Measurements from ENCODE around the gene ATAT1. TPM values are rescaled to one million over a fixed set of nuclear protein-coding genes. Genes with fewer than 3 reads are reported as not detected.

Gene ATAT1
- total and polyA plus RNA-seq, 9 of the 15 experiments (the other 6 are each of a cell fraction or from before 2014, with no cell fraction given), result 0.65 to 5.8 (median 1.6) TPM

DNA sequence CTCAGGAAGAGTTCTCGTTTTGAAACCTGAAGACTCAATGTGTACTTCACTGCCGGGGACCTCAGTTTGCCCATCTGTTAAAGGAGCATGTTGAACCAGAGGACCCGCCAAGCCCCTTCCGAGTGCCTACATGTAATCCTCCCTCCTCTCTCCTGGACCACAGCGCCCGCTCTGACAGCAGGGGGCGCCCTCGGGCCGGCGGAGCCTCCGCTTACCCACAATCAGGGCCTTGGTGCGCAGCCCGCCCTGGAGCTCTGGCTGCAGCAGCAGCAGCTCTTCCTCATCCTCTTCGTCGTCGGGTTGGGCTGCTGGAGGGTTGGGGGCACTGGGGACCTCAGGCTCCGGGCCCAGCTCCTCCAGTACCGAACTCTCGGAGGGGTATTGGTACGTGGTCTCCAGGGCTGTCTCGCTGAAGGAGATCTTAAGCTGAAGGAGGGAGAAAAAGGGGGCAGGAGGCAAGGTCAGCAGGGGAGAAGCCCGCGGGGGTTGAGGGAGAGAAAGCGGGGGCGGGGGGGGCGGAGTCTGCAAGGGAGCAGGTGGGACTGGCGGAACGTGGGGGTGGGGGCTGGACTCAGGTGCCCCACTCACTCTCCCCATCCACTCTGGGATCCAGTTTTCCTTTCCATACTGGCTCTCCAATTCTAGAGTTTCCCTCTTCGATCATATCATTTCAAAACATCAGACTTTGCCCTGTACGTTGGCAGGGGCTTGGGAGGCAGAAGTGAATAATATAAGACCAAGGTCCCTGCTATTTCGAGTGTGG is 52.5 kb downstream of the ATAT1 start (continued):
- no peak for TF ChIP-seq CEBPZ (IDR thresholded peaks at IDR 0.05; ENCODE audit: borderline replicate concordance, low read depth, low read length)
- TF ChIP-seq KAT7 (CRISPR knock-in tag; IDR thresholded peaks at IDR 0.05; ENCODE audit: borderline replicate concordance), result no peak
- TF ChIP-seq, protein P1, sequence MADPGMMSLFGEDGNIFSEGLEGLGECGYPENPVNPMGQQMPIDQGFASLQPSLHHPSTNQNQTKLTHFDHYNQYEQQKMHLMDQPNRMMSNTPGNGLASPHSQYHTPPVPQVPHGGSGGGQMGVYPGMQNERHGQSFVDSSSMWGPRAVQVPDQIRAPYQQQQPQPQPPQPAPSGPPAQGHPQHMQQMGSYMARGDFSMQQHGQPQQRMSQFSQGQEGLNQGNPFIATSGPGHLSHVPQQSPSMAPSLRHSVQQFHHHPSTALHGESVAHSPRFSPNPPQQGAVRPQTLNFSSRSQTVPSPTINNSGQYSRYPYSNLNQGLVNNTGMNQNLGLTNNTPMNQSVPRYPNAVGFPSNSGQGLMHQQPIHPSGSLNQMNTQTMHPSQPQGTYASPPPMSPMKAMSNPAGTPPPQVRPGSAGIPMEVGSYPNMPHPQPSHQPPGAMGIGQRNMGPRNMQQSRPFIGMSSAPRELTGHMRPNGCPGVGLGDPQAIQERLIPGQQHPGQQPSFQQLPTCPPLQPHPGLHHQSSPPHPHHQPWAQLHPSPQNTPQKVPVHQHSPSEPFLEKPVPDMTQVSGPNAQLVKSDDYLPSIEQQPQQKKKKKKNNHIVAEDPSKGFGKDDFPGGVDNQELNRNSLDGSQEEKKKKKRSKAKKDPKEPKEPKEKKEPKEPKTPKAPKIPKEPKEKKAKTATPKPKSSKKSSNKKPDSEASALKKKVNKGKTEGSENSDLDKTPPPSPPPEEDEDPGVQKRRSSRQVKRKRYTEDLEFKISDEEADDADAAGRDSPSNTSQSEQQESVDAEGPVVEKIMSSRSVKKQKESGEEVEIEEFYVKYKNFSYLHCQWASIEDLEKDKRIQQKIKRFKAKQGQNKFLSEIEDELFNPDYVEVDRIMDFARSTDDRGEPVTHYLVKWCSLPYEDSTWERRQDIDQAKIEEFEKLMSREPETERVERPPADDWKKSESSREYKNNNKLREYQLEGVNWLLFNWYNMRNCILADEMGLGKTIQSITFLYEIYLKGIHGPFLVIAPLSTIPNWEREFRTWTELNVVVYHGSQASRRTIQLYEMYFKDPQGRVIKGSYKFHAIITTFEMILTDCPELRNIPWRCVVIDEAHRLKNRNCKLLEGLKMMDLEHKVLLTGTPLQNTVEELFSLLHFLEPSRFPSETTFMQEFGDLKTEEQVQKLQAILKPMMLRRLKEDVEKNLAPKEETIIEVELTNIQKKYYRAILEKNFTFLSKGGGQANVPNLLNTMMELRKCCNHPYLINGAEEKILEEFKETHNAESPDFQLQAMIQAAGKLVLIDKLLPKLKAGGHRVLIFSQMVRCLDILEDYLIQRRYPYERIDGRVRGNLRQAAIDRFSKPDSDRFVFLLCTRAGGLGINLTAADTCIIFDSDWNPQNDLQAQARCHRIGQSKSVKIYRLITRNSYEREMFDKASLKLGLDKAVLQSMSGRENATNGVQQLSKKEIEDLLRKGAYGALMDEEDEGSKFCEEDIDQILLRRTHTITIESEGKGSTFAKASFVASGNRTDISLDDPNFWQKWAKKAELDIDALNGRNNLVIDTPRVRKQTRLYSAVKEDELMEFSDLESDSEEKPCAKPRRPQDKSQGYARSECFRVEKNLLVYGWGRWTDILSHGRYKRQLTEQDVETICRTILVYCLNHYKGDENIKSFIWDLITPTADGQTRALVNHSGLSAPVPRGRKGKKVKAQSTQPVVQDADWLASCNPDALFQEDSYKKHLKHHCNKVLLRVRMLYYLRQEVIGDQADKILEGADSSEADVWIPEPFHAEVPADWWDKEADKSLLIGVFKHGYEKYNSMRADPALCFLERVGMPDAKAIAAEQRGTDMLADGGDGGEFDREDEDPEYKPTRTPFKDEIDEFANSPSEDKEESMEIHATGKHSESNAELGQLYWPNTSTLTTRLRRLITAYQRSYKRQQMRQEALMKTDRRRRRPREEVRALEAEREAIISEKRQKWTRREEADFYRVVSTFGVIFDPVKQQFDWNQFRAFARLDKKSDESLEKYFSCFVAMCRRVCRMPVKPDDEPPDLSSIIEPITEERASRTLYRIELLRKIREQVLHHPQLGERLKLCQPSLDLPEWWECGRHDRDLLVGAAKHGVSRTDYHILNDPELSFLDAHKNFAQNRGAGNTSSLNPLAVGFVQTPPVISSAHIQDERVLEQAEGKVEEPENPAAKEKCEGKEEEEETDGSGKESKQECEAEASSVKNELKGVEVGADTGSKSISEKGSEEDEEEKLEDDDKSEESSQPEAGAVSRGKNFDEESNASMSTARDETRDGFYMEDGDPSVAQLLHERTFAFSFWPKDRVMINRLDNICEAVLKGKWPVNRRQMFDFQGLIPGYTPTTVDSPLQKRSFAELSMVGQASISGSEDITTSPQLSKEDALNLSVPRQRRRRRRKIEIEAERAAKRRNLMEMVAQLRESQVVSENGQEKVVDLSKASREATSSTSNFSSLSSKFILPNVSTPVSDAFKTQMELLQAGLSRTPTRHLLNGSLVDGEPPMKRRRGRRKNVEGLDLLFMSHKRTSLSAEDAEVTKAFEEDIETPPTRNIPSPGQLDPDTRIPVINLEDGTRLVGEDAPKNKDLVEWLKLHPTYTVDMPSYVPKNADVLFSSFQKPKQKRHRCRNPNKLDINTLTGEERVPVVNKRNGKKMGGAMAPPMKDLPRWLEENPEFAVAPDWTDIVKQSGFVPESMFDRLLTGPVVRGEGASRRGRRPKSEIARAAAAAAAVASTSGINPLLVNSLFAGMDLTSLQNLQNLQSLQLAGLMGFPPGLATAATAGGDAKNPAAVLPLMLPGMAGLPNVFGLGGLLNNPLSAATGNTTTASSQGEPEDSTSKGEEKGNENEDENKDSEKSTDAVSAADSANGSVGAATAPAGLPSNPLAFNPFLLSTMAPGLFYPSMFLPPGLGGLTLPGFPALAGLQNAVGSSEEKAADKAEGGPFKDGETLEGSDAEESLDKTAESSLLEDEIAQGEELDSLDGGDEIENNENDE (IDR thresholded peaks at IDR 0.05; ENCODE audit: low read depth, low read length), result no peak
- TF ChIP-seq CC2D1A (IDR thresholded peaks at IDR 0.05), result peak; percentile 90; the same call in 1 of the 2 replicates
- TF ChIP-seq, protein P2, sequence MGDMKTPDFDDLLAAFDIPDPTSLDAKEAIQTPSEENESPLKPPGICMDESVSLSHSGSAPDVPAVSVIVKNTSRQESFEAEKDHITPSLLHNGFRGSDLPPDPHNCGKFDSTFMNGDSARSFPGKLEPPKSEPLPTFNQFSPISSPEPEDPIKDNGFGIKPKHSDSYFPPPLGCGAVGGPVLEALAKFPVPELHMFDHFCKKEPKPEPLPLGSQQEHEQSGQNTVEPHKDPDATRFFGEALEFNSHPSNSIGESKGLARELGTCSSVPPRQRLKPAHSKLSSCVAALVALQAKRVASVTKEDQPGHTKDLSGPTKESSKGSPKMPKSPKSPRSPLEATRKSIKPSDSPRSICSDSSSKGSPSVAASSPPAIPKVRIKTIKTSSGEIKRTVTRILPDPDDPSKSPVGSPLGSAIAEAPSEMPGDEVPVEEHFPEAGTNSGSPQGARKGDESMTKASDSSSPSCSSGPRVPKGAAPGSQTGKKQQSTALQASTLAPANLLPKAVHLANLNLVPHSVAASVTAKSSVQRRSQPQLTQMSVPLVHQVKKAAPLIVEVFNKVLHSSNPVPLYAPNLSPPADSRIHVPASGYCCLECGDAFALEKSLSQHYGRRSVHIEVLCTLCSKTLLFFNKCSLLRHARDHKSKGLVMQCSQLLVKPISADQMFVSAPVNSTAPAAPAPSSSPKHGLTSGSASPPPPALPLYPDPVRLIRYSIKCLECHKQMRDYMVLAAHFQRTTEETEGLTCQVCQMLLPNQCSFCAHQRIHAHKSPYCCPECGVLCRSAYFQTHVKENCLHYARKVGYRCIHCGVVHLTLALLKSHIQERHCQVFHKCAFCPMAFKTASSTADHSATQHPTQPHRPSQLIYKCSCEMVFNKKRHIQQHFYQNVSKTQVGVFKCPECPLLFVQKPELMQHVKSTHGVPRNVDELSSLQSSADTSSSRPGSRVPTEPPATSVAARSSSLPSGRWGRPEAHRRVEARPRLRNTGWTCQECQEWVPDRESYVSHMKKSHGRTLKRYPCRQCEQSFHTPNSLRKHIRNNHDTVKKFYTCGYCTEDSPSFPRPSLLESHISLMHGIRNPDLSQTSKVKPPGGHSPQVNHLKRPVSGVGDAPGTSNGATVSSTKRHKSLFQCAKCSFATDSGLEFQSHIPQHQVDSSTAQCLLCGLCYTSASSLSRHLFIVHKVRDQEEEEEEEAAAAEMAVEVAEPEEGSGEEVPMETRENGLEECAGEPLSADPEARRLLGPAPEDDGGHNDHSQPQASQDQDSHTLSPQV (IDR thresholded peaks at IDR 0.05), result peak; percentile 70

All from K562 (cell line).